Hindlimb muscle (tissue), 1 donor: ENCODE data around the gene PTPN1. TPM values are rescaled to one million over a fixed set of nuclear protein-coding genes. Genes with fewer than 3 reads are reported as not detected.
"Not testable (repeated sequence)": the region's sequence is repeated elsewhere in the genome, so short reads cannot be mapped to it uniquely, and the experiment has no call there.

Source experiments
- DNase-seq: peaks from one replicate; pipeline ENCODE4 v3.0.0-alpha.2; 2013
- polyA plus RNA-seq: library from polyadenylated mRNA; unstranded; fragments of 120-200 nt; gene quantifications from one replicate; pipeline ENCODE4 v1.2.1, GENCODE V29; 2013; ENCODE audit not compliant: insufficient read length

PTPN1 gene
- polyA plus RNA-seq, 1 donor: 19.3 TPM

GRCh38 chr20:50594231-50594590, 84.0 kb downstream of the PTPN1 start:
- no peak for DNase-seq

DNA sequence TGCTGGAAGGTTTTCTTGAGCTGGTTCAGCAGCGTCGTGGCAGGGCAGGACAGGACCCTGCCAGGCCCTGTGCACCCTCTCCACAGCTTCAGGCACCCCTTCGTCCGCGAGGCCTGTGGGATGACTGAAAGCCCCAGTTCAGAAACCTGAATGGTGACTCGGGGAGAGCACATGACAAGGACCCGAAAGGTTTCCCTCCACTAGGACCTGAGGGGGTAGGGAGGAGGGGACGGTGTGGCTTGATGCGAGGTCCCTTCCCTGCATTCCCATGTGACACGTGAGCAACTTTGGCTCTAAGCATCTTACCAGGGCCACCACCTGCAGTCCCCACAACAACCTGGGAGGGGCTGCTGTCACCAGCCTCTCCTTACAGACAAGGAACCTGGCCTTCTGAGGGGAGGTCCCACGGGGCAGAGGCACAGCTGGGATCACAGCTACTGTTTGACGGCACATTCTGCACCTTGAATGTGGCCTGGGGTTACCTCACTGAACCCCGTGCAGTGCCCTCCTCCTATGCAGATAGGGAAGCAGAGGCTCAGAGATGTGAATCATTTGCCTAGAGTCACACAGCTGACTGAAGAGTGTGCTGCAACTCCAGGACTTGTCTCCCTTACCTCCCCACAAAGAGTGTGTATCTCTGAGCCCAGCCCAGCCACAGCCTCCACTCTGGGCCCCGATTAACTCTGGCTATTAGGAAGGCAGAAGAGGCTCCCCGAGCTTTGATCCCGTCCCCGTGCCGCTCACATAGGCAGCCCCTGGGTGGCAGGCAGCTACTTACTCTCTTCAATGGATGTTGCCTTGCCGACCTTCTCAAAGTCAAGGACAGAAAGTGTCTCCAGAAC, 84.6 kb downstream of the PTPN1 start:
- DNase-seq: no peak

- no peak for DNase-seq
These were observed 85.3 kb downstream of the PTPN1 start for GRCh38 chr20:50595433-50595895.

GRCh38 chr20:50595988-50596693, 86.0 kb downstream of the PTPN1 start:
- no peak for DNase-seq

DNA sequence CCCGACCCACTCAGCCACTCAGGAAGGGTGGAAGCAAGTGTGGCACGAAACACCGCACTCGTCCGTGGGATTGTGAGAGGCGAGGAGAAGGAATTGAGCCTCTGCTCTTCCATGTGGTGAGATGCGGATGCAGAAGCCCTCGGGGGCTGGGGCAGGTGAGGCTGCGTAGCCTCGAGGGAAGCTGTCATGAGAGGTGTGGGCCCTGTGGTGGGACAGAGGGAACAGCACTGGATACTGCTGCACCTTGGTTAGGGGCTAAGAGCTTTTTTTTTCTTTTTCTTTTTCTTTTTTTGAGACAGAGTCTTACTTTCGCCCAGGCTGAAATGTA, 86.5 kb downstream of the PTPN1 start:
- no peak for DNase-seq

GRCh38 chr20:50597406-50597969, 87.3 kb downstream of the PTPN1 start:
- no peak for DNase-seq

GRCh38 chr20:50598074-50598473, 87.9 kb downstream of the PTPN1 start:
- DNase-seq: no peak

DNA sequence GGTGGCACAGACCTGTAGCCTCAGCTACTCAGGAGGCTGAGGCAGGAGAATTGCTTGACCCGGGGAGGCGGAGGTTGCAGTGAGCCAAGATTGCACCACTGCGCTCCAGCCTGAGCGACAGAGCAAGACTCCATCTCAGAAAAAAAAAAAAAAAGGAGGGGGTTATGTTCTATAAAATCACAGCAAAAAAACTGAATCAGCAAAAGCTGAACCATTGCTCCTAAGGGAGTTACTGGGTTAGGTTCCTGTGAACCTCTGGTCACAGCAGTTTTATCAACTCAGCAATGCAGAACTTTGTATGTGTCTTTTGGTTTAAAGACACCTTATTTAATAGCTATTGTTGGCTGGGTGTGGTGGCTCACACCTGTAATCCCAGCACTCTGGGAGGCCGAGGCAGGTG, 88.6 kb downstream of the PTPN1 start:
- not testable (repeated sequence) for DNase-seq

GRCh38 chr20:50600281-50600895, 90.2 kb downstream of the PTPN1 start:
- no peak for DNase-seq

DNA sequence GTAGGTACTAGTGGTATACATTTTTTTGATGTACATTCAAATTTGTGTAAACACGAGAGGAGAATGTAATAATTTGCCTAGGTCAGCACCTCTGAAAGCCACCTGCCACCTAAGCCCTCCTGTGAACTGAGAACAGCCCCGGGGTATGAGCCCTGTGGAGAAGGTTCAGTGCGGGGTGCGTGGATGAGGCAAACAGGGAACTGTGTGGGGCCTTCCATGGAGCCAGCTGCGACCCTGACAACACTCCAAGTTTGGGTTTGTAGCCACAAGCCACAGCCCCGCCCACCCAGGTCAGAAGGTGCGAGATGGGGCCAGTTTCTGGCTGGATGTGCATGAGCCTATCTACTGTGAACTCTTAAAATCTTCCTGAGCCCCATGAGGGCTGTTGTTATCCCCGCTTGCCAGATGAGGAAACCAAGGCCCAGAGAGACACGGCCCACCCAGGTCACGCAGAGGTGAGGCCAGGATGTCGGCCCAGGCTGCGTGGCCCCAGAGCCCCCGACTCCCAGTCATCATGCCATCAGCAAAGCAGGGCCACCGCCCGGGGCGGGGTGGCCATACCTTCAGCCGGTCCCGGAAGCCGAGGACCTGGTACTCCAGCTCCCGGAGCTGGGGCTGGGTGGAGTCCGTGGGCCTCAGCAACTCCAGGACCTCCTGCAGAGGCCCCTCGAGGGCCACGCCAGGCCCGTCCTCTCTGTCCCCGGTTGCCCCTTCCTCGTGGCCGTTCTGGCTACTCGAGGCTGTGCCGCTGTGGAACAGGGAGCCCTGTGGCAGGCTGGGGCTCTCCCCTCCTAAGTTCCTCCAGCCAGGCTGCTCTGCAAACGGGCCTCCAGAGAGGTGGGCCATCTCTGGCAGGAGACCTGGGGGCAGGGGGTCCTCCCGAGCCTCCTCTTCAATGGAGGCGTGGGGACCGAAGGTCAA, 91.6 kb downstream of the PTPN1 start:
- no peak for DNase-seq

DNA sequence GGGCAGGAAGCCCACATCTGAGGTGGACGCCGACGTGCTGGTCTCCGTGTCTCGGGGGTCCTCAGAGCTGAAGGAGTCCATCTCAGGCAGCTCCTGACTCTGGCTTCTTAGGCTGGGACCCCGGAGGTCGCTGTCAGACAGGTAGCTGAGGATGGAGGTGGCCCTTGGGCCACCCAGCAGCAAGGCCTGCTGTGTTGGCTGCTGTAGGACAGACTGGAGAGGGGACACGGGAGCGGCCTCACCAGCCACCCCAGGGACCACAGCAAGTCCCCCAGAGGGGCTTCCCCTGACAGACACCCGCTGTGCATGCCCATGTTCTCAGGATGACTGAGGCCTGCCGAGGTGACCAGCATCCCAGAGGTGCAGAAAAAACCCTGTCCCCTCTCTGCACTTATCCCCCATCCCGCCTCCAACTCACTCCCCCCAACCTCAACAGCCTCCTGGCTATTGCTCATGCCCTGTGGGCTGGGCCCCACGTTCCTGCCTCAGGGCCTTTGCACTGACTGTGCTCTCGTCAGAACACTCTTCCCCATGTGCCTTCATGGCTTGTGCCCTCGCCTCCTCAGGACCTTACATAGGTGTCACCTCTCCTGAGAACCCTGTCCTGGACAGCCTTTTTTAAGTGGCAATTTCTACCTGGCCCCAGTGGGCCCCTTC, 92.4 kb downstream of the PTPN1 start:
- DNase-seq: no peak

- no peak for DNase-seq
These were observed 94.3 kb downstream of the PTPN1 start for GRCh38 chr20:50604451-50604850.

DNA sequence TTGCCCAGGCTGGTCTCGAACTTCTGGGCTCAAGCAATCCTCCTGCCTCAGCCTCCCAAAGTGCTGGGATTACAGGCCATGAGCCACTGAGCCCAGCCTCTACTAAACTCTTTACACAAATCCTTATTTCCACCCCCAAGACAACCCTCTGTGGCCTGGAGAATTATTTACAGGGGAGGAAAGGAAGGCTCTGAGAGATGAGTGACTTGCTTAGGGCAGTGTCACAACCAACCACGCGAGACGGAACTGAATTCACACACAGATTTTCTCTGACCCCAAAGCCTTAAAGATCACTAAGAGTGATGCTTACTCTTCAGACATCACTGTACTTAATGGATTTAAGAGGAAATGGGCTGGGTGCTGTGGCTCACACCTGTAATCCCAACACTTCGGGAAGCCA, 95.0 kb downstream of the PTPN1 start:
- DNase-seq: no peak

DNA sequence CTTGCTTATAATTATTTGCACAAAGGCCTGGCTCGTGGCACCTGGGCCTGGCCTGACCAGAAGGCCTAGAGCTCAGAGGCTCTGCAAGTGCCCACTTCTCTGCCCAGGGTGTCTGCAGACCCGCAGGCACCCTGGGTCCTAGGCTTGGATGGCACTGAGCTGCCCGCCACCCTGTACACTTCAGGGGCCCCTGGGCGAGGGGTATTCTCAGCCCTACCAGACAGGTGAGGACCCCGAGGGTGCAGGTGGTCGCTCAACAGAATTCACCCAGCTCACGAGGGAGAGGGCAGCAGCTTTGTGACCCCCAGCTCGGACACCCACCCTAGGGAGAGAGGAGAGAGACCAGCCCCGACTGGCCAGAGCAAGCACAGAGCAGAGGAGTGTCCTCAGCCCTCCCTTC, 97.3 kb downstream of the PTPN1 start:
- DNase-seq: no peak

- DNase-seq: no peak
These were observed 97.9 kb downstream of the PTPN1 start for GRCh38 chr20:50607850-50608749.

DNA sequence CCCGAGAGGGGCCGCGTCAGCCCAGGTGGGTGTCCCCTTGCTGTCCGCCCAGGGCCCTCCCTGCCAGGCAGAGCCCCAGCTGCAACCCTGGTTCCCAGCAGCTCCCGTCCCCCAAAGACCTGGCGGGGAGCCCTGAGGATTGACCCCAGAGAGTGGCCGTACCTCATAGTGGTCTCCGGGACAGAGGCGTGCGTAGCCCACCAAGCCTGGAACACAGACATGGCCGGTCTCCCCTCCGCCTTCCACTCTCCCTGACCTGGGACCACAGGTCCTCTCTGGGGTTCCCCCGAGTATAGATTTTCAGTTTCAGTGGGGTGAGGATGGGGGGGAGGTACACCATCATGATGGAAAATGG, 98.5 kb downstream of the PTPN1 start:
- DNase-seq: no peak

DNA sequence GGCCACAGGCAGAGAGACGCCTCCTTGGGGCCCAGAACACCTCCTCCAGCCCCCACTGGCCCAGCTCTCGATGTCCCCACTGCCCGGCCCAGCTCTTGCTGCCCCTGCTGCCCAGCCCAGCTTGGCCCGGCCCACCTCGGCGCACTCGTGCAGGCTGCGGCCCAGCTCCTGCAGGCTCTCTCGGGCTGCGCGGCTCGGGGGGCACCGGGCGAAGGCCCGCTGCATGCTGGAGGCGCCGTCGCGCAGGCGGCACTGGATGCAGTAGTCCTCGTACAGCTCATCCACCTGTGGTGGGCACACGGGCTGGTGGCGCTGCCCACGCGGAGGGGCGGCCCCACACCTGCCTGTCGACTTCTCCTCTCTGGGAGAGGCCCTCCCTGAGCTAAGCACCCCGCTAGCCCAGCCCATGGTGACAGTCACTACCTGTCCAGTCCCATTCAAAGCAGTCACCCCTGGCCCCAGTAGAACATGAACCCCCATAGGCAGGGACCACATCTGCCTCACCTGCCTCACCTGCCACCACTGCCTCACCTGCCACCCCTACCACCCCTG, 99.3 kb downstream of the PTPN1 start:
- DNase-seq: no peak

- DNase-seq: no peak
These were observed 100.1 kb downstream of the PTPN1 start for GRCh38 chr20:50610212-50610718.

GRCh38 chr20:50611128-50611810, 101.1 kb downstream of the PTPN1 start:
- no peak for DNase-seq
